ENCODE results near the gene GPR158. TPM values are rescaled to one million over a fixed set of nuclear protein-coding genes. Genes with fewer than 3 reads are reported as not detected.

The GPR158 gene
- total and polyA plus RNA-seq, 4 donors: 0.03 to 0.08 TPM; not detected in 2

DNA sequence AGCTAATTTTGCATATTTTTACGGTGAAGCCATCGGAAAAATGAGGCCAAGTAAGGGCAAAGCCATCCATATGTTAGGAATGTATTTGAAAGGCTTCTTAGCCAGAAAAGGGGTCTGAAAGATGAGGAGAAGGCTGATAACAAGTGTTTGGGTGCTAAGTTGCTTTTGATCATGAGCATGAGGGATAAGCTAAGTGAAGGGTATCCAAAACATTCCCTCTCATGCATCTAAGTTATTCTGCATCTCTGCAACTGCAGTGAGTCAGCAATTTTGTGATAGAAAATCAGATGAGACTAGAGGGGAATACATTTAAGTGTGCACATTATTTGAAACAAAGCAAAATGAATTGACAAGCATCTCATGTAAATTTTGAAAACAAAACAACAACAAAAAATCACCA, 282.8 kb downstream of the GPR158 start:
- no peaks in the 10 kb centered on the region for H3K9me3 ChIP-seq (ENCODE audit: control insufficient read depth in 4 of 4, low read length in 3 of 4)
- no peak for TF ChIP-seq HNF4A (conservative IDR thresholded peaks at IDR 0.05)
- TF ChIP-seq, protein P1, sequence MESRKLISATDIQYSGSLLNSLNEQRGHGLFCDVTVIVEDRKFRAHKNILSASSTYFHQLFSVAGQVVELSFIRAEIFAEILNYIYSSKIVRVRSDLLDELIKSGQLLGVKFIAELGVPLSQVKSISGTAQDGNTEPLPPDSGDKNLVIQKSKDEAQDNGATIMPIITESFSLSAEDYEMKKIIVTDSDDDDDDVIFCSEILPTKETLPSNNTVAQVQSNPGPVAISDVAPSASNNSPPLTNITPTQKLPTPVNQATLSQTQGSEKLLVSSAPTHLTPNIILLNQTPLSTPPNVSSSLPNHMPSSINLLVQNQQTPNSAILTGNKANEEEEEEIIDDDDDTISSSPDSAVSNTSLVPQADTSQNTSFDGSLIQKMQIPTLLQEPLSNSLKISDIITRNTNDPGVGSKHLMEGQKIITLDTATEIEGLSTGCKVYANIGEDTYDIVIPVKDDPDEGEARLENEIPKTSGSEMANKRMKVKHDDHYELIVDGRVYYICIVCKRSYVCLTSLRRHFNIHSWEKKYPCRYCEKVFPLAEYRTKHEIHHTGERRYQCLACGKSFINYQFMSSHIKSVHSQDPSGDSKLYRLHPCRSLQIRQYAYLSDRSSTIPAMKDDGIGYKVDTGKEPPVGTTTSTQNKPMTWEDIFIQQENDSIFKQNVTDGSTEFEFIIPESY (IDR thresholded peaks at IDR 0.05): no peak
- no peak overlapping the region for H3K9ac ChIP-seq (ENCODE audit: low read depth in 1 of 2, low read length in 2 of 2)
- DNase-seq (ENCODE audit: low spot score): no peak
- H3K4me3 ChIP-seq (ENCODE audit: low read depth in 1 of 3, low read length in 3 of 3): no peak overlapping the region
- H3K4me1 ChIP-seq (ENCODE audit: control insufficient read depth in 4 of 4, insufficient read depth in 4 of 4, low read length in 3 of 4): no peaks in the 10 kb centered on the region
- no peaks in the 10 kb centered on the region for H3K36me3 ChIP-seq (ENCODE audit: control insufficient read depth in 4 of 4, insufficient read depth in 3 of 4, low read depth in 1 of 4, low read length in 3 of 4)
- peaks cover 0 to 2% (median 0%) of the 10 kb centered on the region in 4 donors for H3K27me3 ChIP-seq (ENCODE audit: control insufficient read depth in 4 of 4, insufficient read depth in 4 of 4, low read length in 3 of 4)
- no peak overlapping the region for H3K27ac ChIP-seq (ENCODE audit: low read depth in 1 of 2, low read length in 2 of 2)
- 80% methylated on average over 2 of the region's 2 CpGs for WGBS

GRCh38 chr10:25465582-25466372, 291.0 kb downstream of the GPR158 start:
- WGBS: 90% methylated on average over 20 of the region's 20 CpGs
- no peaks in the 10 kb centered on the region for H3K36me3 ChIP-seq (ENCODE audit: control insufficient read depth in 4 of 4, insufficient read depth in 3 of 4, low read depth in 1 of 4, low read length in 3 of 4)
- H3K9ac ChIP-seq (ENCODE audit: low read depth in 1 of 2, low read length in 2 of 2): no peak overlapping the region
- peaks cover 0 to 2% (median 0%) of the 10 kb centered on the region in 4 donors for H3K27me3 ChIP-seq (ENCODE audit: control insufficient read depth in 4 of 4, insufficient read depth in 4 of 4, low read length in 3 of 4)
- no peaks in the 10 kb centered on the region for H3K9me3 ChIP-seq (ENCODE audit: control insufficient read depth in 4 of 4, low read length in 3 of 4)
- TF ChIP-seq TAF1 (conservative IDR thresholded peaks at IDR 0.05) (no peak), GABPA (IDR thresholded peaks at IDR 0.05 in 1 of 2, conservative IDR thresholded peaks at IDR 0.05 in 1 of 2) (no peak), CTCF (IDR thresholded peaks at IDR 0.05; ENCODE audit: low read depth, low read length, missing input control) (no peak), SP1 (IDR thresholded peaks at IDR 0.05) (no peak), FOXA1 (IDR thresholded peaks at IDR 0.05) (no peak), RAD21 (IDR thresholded peaks at IDR 0.05) (no peak), YY1 (IDR thresholded peaks at IDR 0.05) (no peak), FOXA2 (IDR thresholded peaks at IDR 0.05) (no peak), NR2F2 (IDR thresholded peaks at IDR 0.05) (no peak), HNF4G (IDR thresholded peaks at IDR 0.05) (no peak), JUND (IDR thresholded peaks at IDR 0.05) (no peak), HNF4A (conservative IDR thresholded peaks at IDR 0.05) (no peak), RXRA (IDR thresholded peaks at IDR 0.05) (no peak)
- TF ChIP-seq, protein P1 (IDR thresholded peaks at IDR 0.05): no peak
- TF ChIP-seq, protein P2, sequence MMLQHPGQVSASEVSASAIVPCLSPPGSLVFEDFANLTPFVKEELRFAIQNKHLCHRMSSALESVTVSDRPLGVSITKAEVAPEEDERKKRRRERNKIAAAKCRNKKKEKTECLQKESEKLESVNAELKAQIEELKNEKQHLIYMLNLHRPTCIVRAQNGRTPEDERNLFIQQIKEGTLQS (IDR thresholded peaks at IDR 0.05): no peak
- TF ChIP-seq, protein P3, sequence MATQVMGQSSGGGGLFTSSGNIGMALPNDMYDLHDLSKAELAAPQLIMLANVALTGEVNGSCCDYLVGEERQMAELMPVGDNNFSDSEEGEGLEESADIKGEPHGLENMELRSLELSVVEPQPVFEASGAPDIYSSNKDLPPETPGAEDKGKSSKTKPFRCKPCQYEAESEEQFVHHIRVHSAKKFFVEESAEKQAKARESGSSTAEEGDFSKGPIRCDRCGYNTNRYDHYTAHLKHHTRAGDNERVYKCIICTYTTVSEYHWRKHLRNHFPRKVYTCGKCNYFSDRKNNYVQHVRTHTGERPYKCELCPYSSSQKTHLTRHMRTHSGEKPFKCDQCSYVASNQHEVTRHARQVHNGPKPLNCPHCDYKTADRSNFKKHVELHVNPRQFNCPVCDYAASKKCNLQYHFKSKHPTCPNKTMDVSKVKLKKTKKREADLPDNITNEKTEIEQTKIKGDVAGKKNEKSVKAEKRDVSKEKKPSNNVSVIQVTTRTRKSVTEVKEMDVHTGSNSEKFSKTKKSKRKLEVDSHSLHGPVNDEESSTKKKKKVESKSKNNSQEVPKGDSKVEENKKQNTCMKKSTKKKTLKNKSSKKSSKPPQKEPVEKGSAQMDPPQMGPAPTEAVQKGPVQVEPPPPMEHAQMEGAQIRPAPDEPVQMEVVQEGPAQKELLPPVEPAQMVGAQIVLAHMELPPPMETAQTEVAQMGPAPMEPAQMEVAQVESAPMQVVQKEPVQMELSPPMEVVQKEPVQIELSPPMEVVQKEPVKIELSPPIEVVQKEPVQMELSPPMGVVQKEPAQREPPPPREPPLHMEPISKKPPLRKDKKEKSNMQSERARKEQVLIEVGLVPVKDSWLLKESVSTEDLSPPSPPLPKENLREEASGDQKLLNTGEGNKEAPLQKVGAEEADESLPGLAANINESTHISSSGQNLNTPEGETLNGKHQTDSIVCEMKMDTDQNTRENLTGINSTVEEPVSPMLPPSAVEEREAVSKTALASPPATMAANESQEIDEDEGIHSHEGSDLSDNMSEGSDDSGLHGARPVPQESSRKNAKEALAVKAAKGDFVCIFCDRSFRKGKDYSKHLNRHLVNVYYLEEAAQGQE (IDR thresholded peaks at IDR 0.05): no peak
- TF ChIP-seq, protein P4, sequence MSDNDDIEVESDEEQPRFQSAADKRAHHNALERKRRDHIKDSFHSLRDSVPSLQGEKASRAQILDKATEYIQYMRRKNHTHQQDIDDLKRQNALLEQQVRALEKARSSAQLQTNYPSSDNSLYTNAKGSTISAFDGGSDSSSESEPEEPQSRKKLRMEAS (IDR thresholded peaks at IDR 0.05): no peak
- H3K4me1 ChIP-seq (ENCODE audit: control insufficient read depth in 4 of 4, insufficient read depth in 4 of 4, low read length in 3 of 4): no peaks in the 10 kb centered on the region
- H3K4me3 ChIP-seq (ENCODE audit: low read depth in 1 of 3, low read length in 3 of 3): no peak overlapping the region
- H3K27ac ChIP-seq (ENCODE audit: low read depth in 1 of 2, low read length in 2 of 2): no peak overlapping the region
- DNase-seq (ENCODE audit: low spot score): no peak
